Liver (tissue), 3 donors: Measurements from ENCODE around the gene GLIPR1L2.

Experiments used
- FOXA1 ChIP-seq: IDR thresholded peaks from 2 replicates; pipeline ENCODE4 v1.6.1; 2016; ENCODE audit warnings: antibody characterized with exemption
- FOXA2 ChIP-seq: IDR thresholded peaks from 2 replicates; pipeline ENCODE4 v1.6.1; 2016; ENCODE audit warnings: antibody characterized with exemption
- JUND ChIP-seq, 2 donors: IDR thresholded peaks; 2 replicates each; pipeline ENCODE4 v1.6.1; 2016; ENCODE audit warnings: antibody characterized with exemption in 2 of 2
- NR2F2 ChIP-seq: IDR thresholded peaks from 2 replicates; pipeline ENCODE4 v1.6.1; 2016; ENCODE audit warnings: antibody characterized with exemption
- RAD21 ChIP-seq, 2 donors: IDR thresholded peaks; 2 replicates each; pipeline ENCODE4 v1.6.1; 2016; ENCODE audit warnings: antibody characterized with exemption in 2 of 2, mild to moderate bottlenecking in 2 of 2
- SP1 ChIP-seq: IDR thresholded peaks from 2 replicates; pipeline ENCODE4 v1.6.1; 2018; ENCODE audit warnings: antibody characterized with exemption, mild to moderate bottlenecking
- TAF1 ChIP-seq: conservative IDR thresholded peaks from 2 replicates; pipeline ENCODE4 v1.6.1; 2016; ENCODE audit warnings: antibody characterized with exemption, mild to moderate bottlenecking
- YY1 ChIP-seq: IDR thresholded peaks from 2 replicates; pipeline ENCODE4 v1.6.1; 2016; ENCODE audit warnings: antibody characterized with exemption, mild to moderate bottlenecking
- TF ChIP-seq, protein P1 (sequence below): fragments of 150-350 bp; IDR thresholded peaks from 2 replicates; pipeline ENCODE4 v1.5.1; 2017; ENCODE audit warnings: improper control_type of control experiment, low read depth, low read length; ENCODE audit not compliant: missing input control
- TF ChIP-seq, protein P2 (sequence below): IDR thresholded peaks from 2 replicates; pipeline ENCODE4 v1.6.1; 2016; ENCODE audit warnings: antibody characterized with exemption
- TF ChIP-seq, protein P3 (sequence below): IDR thresholded peaks from 2 replicates; pipeline ENCODE4 v1.6.1; 2016; ENCODE audit warnings: antibody characterized with exemption, mild to moderate bottlenecking
- TF ChIP-seq, protein P4 (sequence below): IDR thresholded peaks from 2 replicates; pipeline ENCODE4 v1.6.1; 2016; ENCODE audit warnings: antibody characterized with exemption
- TF ChIP-seq, protein P5 (sequence below): IDR thresholded peaks from 2 replicates; pipeline ENCODE4 v1.6.1; 2016; ENCODE audit warnings: antibody characterized with exemption
- donor health status: healthy.
- donor health status: healthy.

DNA sequence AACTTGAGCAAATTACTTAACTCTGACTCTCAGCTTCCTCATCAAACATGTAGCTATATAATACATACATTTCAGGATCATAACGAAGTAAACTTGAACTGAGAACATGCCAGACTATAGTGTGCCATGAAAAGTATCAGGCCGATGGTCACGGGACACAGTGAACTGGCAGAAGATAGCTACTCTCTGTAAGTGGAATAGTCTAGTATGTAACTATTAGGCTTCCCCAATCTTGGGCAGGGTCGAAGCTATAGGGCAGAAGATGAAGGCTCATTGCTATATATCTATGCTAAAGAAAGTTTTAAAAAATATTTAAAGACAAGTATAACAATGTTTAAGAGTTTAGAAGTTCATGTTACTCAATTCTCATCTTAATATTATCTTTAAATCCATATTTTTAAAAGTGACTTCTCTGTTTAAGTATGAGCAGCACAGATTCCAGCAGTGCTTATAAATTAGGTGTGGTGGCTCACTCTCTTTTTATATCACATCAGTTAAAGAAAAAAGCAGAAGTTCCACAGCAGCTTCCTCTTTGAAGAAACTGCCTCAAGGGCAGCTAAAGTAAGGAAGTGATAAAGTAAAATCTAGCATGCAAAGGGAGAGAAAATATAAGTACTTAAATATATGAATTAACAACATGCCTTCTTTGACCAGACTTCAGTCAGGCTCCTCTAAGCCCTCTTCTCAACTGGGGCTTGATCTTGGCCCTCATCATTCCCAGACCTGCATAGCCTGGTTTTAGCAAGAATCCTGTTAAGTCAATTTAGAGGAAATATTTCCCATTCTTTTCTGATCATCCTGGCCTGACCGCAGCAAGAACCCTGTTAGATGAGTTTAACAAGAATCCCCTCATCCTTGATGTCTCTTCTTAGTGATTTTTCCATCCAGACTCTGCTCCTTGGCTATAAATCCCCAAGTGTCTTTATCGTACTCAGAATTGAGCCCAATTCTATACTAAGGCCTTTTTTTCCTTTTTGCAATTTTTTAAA is 81.3 kb downstream of the GLIPR1L2 start:
- no peak for TF ChIP-seq FOXA1
- TF ChIP-seq, protein P1, sequence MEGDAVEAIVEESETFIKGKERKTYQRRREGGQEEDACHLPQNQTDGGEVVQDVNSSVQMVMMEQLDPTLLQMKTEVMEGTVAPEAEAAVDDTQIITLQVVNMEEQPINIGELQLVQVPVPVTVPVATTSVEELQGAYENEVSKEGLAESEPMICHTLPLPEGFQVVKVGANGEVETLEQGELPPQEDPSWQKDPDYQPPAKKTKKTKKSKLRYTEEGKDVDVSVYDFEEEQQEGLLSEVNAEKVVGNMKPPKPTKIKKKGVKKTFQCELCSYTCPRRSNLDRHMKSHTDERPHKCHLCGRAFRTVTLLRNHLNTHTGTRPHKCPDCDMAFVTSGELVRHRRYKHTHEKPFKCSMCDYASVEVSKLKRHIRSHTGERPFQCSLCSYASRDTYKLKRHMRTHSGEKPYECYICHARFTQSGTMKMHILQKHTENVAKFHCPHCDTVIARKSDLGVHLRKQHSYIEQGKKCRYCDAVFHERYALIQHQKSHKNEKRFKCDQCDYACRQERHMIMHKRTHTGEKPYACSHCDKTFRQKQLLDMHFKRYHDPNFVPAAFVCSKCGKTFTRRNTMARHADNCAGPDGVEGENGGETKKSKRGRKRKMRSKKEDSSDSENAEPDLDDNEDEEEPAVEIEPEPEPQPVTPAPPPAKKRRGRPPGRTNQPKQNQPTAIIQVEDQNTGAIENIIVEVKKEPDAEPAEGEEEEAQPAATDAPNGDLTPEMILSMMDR = no peak
- TF ChIP-seq, protein P2, sequence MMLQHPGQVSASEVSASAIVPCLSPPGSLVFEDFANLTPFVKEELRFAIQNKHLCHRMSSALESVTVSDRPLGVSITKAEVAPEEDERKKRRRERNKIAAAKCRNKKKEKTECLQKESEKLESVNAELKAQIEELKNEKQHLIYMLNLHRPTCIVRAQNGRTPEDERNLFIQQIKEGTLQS = no peak
- TF ChIP-seq, protein P3, sequence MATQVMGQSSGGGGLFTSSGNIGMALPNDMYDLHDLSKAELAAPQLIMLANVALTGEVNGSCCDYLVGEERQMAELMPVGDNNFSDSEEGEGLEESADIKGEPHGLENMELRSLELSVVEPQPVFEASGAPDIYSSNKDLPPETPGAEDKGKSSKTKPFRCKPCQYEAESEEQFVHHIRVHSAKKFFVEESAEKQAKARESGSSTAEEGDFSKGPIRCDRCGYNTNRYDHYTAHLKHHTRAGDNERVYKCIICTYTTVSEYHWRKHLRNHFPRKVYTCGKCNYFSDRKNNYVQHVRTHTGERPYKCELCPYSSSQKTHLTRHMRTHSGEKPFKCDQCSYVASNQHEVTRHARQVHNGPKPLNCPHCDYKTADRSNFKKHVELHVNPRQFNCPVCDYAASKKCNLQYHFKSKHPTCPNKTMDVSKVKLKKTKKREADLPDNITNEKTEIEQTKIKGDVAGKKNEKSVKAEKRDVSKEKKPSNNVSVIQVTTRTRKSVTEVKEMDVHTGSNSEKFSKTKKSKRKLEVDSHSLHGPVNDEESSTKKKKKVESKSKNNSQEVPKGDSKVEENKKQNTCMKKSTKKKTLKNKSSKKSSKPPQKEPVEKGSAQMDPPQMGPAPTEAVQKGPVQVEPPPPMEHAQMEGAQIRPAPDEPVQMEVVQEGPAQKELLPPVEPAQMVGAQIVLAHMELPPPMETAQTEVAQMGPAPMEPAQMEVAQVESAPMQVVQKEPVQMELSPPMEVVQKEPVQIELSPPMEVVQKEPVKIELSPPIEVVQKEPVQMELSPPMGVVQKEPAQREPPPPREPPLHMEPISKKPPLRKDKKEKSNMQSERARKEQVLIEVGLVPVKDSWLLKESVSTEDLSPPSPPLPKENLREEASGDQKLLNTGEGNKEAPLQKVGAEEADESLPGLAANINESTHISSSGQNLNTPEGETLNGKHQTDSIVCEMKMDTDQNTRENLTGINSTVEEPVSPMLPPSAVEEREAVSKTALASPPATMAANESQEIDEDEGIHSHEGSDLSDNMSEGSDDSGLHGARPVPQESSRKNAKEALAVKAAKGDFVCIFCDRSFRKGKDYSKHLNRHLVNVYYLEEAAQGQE = no peak
- TF ChIP-seq JUND (IDR thresholded peaks at IDR 0.05) = no peak
- no peak for TF ChIP-seq SP1
- no peak for TF ChIP-seq RAD21 (IDR thresholded peaks at IDR 0.05)
- TF ChIP-seq, protein P4, sequence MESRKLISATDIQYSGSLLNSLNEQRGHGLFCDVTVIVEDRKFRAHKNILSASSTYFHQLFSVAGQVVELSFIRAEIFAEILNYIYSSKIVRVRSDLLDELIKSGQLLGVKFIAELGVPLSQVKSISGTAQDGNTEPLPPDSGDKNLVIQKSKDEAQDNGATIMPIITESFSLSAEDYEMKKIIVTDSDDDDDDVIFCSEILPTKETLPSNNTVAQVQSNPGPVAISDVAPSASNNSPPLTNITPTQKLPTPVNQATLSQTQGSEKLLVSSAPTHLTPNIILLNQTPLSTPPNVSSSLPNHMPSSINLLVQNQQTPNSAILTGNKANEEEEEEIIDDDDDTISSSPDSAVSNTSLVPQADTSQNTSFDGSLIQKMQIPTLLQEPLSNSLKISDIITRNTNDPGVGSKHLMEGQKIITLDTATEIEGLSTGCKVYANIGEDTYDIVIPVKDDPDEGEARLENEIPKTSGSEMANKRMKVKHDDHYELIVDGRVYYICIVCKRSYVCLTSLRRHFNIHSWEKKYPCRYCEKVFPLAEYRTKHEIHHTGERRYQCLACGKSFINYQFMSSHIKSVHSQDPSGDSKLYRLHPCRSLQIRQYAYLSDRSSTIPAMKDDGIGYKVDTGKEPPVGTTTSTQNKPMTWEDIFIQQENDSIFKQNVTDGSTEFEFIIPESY = no peak
- TF ChIP-seq, protein P5, sequence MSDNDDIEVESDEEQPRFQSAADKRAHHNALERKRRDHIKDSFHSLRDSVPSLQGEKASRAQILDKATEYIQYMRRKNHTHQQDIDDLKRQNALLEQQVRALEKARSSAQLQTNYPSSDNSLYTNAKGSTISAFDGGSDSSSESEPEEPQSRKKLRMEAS = no peak
- TF ChIP-seq NR2F2 = no peak
- no peak for TF ChIP-seq FOXA2
- no peak for TF ChIP-seq YY1
- TF ChIP-seq TAF1 = no peak
